GM13977 (cell line): Measurements from ENCODE around the gene SBNO2.
A peak's percentile ranks its signal among the peaks of the same experiment; 100 is the strongest.

ENCODE experiments used
- DNase-seq: peaks from one replicate; pipeline ENCODE4 v3.0.0; 2012; ENCODE audit warnings: low spot score
- CTCF ChIP-seq: IDR thresholded peaks from 2 replicates; pipeline ENCODE4 v1.5.1; 2012; ENCODE audit warnings: mild to moderate bottlenecking, control low read depth; ENCODE audit not compliant: insufficient read depth; ENCODE audit errors: extremely low read depth, missing control alignments
- in situ Hi-C: fragments of 300-500 bp; cut with MboI; formaldehyde crosslinking; loops from one replicate; pipeline ENCODE4 v1.12.0; 2022; ENCODE audit warnings: low sequenced_read_pairs, low pct_unique_long_range_greater_than_20kb, mixed read lengths, inconsistent platforms; ENCODE audit not compliant: unreplicated experiment

The SBNO2 gene

DNA sequence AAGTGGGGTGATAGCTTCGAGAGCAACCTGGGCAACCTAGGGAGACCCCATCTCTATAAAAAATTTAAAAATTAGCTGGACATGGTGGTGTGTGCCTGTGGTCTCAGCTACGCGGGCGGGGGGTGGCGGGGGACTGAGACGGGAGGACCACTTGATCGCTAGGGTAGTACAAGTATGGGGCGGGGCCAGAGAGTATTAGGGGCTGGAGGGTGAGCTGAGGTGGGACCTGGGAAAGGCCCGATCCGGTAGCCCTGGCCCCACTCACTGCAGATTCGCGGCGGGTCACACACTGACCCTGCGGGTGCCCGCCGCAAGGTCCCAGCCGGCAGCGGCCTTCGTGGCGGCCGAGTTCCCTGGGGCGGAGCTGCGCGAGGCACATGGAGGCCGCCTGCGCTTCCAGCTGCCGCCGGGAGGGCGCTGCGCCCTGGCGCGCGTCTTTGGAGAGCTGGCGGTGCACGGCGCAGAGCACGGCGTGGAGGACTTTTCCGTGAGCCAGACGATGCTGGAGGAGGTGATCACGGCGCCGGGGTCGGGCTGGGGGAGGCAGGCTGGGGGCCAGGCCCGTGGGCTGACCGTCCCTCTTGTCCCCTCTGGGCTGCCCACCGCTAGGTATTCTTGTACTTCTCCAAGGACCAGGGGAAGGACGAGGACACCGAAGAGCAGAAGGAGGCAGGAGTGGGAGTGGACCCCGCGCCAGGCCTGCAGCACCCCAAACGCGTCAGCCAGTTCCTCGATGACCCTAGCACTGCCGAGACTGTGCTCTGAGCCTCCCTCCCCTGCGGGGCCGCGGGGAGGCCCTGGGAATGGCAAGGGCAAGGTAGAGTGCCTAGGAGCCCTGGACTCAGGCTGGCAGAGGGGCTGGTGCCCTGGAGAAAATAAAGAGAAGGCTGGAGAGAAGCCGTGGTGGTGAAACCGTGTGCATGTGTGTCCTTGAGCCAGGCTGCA is 109.1 kb downstream of the SBNO2 start:
- peak; percentile 85 for DNase-seq
- in situ Hi-C loops, result no loop called here
- peak; percentile 83 for TF ChIP-seq CTCF

DNA sequence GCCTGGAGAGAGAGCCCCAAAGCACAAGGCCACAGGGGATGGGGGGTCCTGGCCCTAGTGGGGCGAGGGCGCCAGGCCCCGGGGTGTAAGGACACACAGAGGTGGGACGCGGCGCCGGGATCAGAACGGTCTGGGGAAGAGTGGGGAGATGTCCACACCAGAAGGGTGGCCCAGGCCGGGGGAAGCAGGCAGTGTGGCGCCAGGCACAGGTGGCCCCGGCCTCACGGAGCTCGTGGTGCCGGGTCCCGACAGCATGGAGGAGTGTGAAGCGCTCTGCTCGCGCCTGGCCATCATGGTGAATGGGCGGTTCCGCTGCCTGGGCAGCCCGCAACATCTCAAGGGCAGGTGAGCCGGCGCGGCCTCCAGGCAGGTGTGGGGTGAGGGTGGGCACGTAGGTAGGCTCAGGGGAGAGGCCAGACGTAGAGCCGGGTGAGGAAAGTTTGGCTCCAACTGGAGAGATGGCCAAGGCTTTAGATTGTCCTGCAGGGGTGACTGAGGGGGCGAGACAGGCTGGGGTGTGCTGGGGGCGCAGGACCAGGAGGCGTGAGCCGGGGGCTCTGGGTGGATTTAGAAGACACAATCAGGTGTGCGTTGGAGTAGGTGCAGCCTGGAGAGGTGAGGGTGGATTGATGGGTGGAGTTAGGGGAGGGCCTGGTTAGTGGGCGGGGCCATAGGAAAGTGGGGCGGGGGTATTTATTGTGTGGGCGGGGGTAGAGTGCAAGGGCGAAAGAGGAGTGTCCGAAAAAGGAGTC is 110.0 kb downstream of the SBNO2 start:
- no peak for TF ChIP-seq CTCF
- in situ Hi-C loops, result no loop called here
- DNase-seq, result no peak

GRCh38 chr19:1063030-1063908 is 110.8 kb downstream of the SBNO2 start:
- peak; percentile 65 for DNase-seq
- in situ Hi-C loops, result no loop called here
- no peak for TF ChIP-seq CTCF

DNA sequence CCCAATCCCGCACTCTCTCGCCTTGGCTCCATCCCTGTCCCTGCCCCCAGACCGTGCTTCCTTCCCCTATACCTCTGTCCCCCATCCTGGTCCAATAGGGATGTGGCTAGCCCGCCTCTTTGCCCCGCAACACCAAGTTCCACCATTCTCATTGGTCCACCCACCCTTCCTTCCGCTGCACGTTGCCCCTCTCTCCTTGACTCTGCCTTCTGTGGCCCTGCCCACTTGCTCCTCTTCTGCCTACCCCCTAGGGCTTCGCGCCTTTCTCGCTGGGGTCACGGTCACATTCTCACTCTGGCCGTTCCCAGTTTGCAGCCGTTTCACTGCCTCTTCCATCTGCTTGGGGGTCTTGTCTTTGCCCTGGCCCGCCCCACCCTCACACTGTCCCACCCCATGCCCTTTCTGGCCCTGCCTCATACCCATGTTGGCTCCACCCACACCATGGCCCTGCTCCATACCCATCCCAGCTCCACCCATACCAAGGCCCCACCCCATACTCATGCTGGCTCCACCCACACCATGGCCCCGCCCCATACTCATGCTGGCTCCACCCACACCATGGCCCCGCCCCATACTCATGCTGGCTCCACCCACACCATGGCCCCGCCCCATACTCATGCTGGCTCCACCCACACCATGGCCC is 111.6 kb downstream of the SBNO2 start:
- in situ Hi-C loops, result no loop called here
- TF ChIP-seq CTCF, result no peak
- no peak for DNase-seq

GRCh38 chr19:1061987-1062386 is 112.1 kb downstream of the SBNO2 start:
- no peak for DNase-seq
- no peak for TF ChIP-seq CTCF
- in situ Hi-C loops, result no loop called here
